HL-60 (cell line): Measurements from ENCODE around the gene GALP.
"Not testable (repeated sequence)": the region's sequence is repeated elsewhere in the genome, so short reads cannot be mapped to it uniquely, and the experiment has no call there.

Source experiments
- POLR2AphosphoS5 ChIP-seq: IDR thresholded peaks from 2 replicates; pipeline ENCODE4 v1.6.1; 2012; ENCODE audit warnings: low read depth
- TF ChIP-seq, protein P1 (sequence below): IDR thresholded peaks from one replicate; pipeline ENCODE4 v1.5.1; 2011; ENCODE audit warnings: low read length, control low read depth, inconsistent platforms; ENCODE audit not compliant: insufficient read depth
- TF ChIP-seq, protein P2 (sequence below): IDR thresholded peaks from 2 replicates; pipeline ENCODE4 v1.6.1; 2012; ENCODE audit warnings: low read depth; ENCODE audit not compliant: insufficient replicate concordance

DNA sequence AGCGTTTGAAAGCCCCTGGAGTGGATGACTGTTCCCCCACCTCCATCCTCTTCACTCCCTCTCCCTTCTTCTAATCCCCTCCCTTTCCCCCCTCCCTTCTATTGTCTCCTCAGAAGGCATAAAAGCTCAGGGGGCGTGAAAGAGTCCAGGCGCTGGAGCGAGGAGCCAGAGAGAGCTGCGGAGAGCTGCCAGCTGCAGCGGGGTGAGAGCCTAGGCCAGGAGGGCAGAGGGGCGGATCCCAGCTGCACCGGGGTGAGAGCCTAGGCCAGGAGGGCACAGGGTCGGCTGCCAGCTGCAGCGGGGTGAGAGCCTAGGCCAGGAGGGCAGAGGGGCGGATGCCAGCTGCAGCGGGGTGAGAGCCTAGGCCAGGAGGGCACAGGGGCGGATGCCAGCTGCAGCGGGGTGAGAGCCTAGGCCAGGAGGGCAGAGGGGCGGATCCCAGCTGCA is at the start of gene GALP:
- TF ChIP-seq, protein P1, sequence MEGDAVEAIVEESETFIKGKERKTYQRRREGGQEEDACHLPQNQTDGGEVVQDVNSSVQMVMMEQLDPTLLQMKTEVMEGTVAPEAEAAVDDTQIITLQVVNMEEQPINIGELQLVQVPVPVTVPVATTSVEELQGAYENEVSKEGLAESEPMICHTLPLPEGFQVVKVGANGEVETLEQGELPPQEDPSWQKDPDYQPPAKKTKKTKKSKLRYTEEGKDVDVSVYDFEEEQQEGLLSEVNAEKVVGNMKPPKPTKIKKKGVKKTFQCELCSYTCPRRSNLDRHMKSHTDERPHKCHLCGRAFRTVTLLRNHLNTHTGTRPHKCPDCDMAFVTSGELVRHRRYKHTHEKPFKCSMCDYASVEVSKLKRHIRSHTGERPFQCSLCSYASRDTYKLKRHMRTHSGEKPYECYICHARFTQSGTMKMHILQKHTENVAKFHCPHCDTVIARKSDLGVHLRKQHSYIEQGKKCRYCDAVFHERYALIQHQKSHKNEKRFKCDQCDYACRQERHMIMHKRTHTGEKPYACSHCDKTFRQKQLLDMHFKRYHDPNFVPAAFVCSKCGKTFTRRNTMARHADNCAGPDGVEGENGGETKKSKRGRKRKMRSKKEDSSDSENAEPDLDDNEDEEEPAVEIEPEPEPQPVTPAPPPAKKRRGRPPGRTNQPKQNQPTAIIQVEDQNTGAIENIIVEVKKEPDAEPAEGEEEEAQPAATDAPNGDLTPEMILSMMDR: not testable (repeated sequence)
- TF ChIP-seq, protein P2, sequence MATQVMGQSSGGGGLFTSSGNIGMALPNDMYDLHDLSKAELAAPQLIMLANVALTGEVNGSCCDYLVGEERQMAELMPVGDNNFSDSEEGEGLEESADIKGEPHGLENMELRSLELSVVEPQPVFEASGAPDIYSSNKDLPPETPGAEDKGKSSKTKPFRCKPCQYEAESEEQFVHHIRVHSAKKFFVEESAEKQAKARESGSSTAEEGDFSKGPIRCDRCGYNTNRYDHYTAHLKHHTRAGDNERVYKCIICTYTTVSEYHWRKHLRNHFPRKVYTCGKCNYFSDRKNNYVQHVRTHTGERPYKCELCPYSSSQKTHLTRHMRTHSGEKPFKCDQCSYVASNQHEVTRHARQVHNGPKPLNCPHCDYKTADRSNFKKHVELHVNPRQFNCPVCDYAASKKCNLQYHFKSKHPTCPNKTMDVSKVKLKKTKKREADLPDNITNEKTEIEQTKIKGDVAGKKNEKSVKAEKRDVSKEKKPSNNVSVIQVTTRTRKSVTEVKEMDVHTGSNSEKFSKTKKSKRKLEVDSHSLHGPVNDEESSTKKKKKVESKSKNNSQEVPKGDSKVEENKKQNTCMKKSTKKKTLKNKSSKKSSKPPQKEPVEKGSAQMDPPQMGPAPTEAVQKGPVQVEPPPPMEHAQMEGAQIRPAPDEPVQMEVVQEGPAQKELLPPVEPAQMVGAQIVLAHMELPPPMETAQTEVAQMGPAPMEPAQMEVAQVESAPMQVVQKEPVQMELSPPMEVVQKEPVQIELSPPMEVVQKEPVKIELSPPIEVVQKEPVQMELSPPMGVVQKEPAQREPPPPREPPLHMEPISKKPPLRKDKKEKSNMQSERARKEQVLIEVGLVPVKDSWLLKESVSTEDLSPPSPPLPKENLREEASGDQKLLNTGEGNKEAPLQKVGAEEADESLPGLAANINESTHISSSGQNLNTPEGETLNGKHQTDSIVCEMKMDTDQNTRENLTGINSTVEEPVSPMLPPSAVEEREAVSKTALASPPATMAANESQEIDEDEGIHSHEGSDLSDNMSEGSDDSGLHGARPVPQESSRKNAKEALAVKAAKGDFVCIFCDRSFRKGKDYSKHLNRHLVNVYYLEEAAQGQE: not testable (repeated sequence)
- not testable (repeated sequence) for TF ChIP-seq POLR2AphosphoS5
